Stimulated activated CD4-positive, alpha-beta T cell treated with anti-CD3 and anti-CD28 coated beads, Interleukin-1b, Interleukin-23, amount 100 ng/mL, for 1 hour (primary cell): ENCODE measurements around the gene ZMYND8.
"Not testable (repeated sequence)": the region's sequence is repeated elsewhere in the genome, so short reads cannot be mapped to it uniquely, and the experiment has no call there.

Experiments
- DNase-seq, 2 donors: peaks; one replicate each; pipeline ENCODE4 v3.0.0-alpha.2; 2020; ENCODE audit warnings: low read depth in 2 of 2

The ZMYND8 gene

GRCh38 chr20:47225458-47225857, 131.0 kb downstream of the ZMYND8 start:
- DNase-seq = no peak

GRCh38 chr20:47224857-47225256, 131.6 kb downstream of the ZMYND8 start:
- no peak for DNase-seq

- DNase-seq = no peak
Observed at GRCh38 chr20:47224300-47224791, 132.2 kb downstream of the ZMYND8 start.

- no peak for DNase-seq
Observed at GRCh38 chr20:47223896-47224295, 132.6 kb downstream of the ZMYND8 start.

- DNase-seq = no peak
Observed at GRCh38 chr20:47222468-47223119, 133.9 kb downstream of the ZMYND8 start.

- DNase-seq = no peak
Observed at GRCh38 chr20:47221036-47221625, 135.4 kb downstream of the ZMYND8 start.

- DNase-seq = peak in 1 of 2 donors; percentile 37
Observed at GRCh38 chr20:47220161-47220582, 136.3 kb downstream of the ZMYND8 start.

- no peak for DNase-seq
Observed at GRCh38 chr20:47217482-47218446, 138.7 kb downstream of the ZMYND8 start.

- no peak for DNase-seq
Observed at GRCh38 chr20:47216819-47217410, 139.6 kb downstream of the ZMYND8 start.

GRCh38 chr20:47215653-47216397, 140.7 kb downstream of the ZMYND8 start:
- no peak for DNase-seq

- no peak for DNase-seq
Observed at GRCh38 chr20:47213966-47214365, 142.5 kb downstream of the ZMYND8 start.

GRCh38 chr20:47212606-47213207, 143.8 kb downstream of the ZMYND8 start:
- DNase-seq = no peak

- DNase-seq = no peak
Observed at GRCh38 chr20:47211036-47211435, 145.5 kb downstream of the ZMYND8 start.

GRCh38 chr20:47210470-47210869, 146.0 kb downstream of the ZMYND8 start:
- no peak for DNase-seq

GRCh38 chr20:47209982-47210381, 146.5 kb downstream of the ZMYND8 start:
- no peak for DNase-seq

- no peak for DNase-seq
Observed at GRCh38 chr20:47208534-47209174, 147.8 kb downstream of the ZMYND8 start.

- no peak for DNase-seq
Observed at GRCh38 chr20:47206962-47207641, 149.4 kb downstream of the ZMYND8 start.

- not testable (repeated sequence) for DNase-seq
Observed at GRCh38 chr20:47206552-47206951, 149.9 kb downstream of the ZMYND8 start.

GRCh38 chr20:47205577-47206123, 150.8 kb downstream of the ZMYND8 start:
- DNase-seq = no peak

- not testable (repeated sequence) for DNase-seq
Observed at GRCh38 chr20:47204850-47205122, 151.7 kb downstream of the ZMYND8 start.
